GM12878 (cell line): ENCODE data around the gene KHK. TPM values are rescaled to one million over a fixed set of nuclear protein-coding genes. Genes with fewer than 3 reads are reported as not detected.

Experiments
- ATAC-seq: fragments of 200-7000 bp; cut with Tn5 transposase; 3 replicates; pipeline ENCODE4 v1.9.1; 2020; ENCODE audit warnings: mild to moderate bottlenecking, moderate library complexity
- BruUV-seq: library from RNA; stranded (reverse); fragments of 400-500 nt; replicated peaks from 2 replicates; lab custom pipeline; 2021; lab: Mats Ljungman, UMichigan
- CTCF ChIA-PET: fragments of 300-600 bp; sonication (Branson Sonifier 250); formaldehyde crosslinking; extraction: SDS; loops from one replicate; lab custom pipeline; 2021; ENCODE audit warnings: inconsistent platforms; lab: Yijun Ruan, JAX
- POLR2A ChIA-PET: fragments of 350-600 bp; formaldehyde crosslinking; extraction: SDS; loops from one replicate; lab custom pipeline; 2021; ENCODE audit warnings: inconsistent platforms; lab: Charles Lee
- RAD21 ChIA-PET: fragments of 300-600 bp; sonication (Branson Sonifier 250); formaldehyde crosslinking; loops from one replicate; lab custom pipeline; 2023; ENCODE audit warnings: antibody characterized with exemption; ENCODE audit not compliant: unreplicated experiment; lab: Charles Lee
- SMC1A ChIA-PET: fragments of 300-600 bp; sonication (Branson Sonifier 250); formaldehyde crosslinking; loops from one replicate; lab custom pipeline; 2023; ENCODE audit not compliant: unreplicated experiment, uncharacterized antibody; lab: Charles Lee
- DNase-seq: peaks from one replicate; pipeline ENCODE4 v3.0.0-alpha.2; 2011; ENCODE audit warnings: low read depth, low spot score
- FAIRE-seq: peaks from 3 replicates; lab custom pipeline; 2011; peaks lifted over from hg19 to GRCh38; lab: Jason Lieb, UNC
- H2AFZ ChIP-seq: 2 replicates; pipeline ENCODE4 v1.6.0; 2011; ENCODE audit warnings: low read depth, low read length, control low read depth; ENCODE audit not compliant: control insufficient read depth
- H3K27ac ChIP-seq: 2 replicates; pipeline ENCODE4 v1.5.1; 2011; ENCODE audit warnings: control low read depth; ENCODE audit not compliant: control insufficient read depth, insufficient read depth
- H3K27me3 ChIP-seq, 2 experiments: replicated peaks in 1 of 2; 2 replicates each; pipeline versions ENCODE4 v1.6.0 to v1.6.1; 2011; ENCODE audit warnings: low read length in 1 of 2; ENCODE audit not compliant: control insufficient read depth in 2 of 2, insufficient read depth in 2 of 2
- H3K36me3 ChIP-seq, 2 experiments: 2 replicates each; pipeline ENCODE4 v1.5.1; 2011; ENCODE audit warnings: low read length in 1 of 2; ENCODE audit not compliant: control insufficient read depth in 2 of 2, insufficient read depth in 2 of 2
- H3K4me1 ChIP-seq: 2 replicates; pipeline ENCODE4 v1.6.1; 2011; ENCODE audit warnings: mild to moderate bottlenecking, low read length, moderate library complexity, mixed read lengths; ENCODE audit not compliant: control insufficient read depth, insufficient read depth
- H3K4me2 ChIP-seq: 2 replicates; pipeline ENCODE4 v1.6.0; 2011; ENCODE audit warnings: control low read depth; ENCODE audit not compliant: control insufficient read depth, insufficient read depth
- H3K4me3 ChIP-seq: fragments of 200-600 bp; sonication (generic); 2 replicates; pipeline ENCODE4 v1.5.1; 2016
- H3K79me2 ChIP-seq: 2 replicates; pipeline ENCODE4 v1.6.0; 2011; ENCODE audit warnings: low read length; ENCODE audit not compliant: control insufficient read depth, insufficient read depth
- H3K9ac ChIP-seq: 2 replicates; pipeline ENCODE4 v1.8.0; 2011; ENCODE audit warnings: low read length, control low read depth, mixed read lengths; ENCODE audit not compliant: control insufficient read depth, insufficient read depth
- H3K9me3 ChIP-seq: replicated peaks from 3 replicates; pipeline ENCODE4 v1.5.1; 2011; ENCODE audit warnings: mild to moderate bottlenecking, low read length; ENCODE audit not compliant: control insufficient read depth, insufficient read depth
- H4K20me1 ChIP-seq: 2 replicates; pipeline ENCODE4 v1.6.0; 2011; ENCODE audit not compliant: control insufficient read depth, insufficient read depth
- BACH1 ChIP-seq: fragments of 450-650 bp; IDR thresholded peaks from 2 replicates; pipeline ENCODE4 v1.6.1; 2017; ENCODE audit warnings: mild to moderate bottlenecking, borderline replicate concordance
- BHLHE40 ChIP-seq, 2 experiments: fragments of 450-650 bp in 1 of 2; IDR thresholded peaks; 2 replicates each; pipeline ENCODE4 v1.6.1; 2011 to 2017; ENCODE audit warnings: low read depth in 2 of 2, borderline replicate concordance in 1 of 2, improper control_type of control experiment in 1 of 2, low read length in 1 of 2, mild to moderate bottlenecking in 1 of 2
- CBFB ChIP-seq: IDR thresholded peaks from 2 replicates; pipeline ENCODE4 v1.6.1; 2016; ENCODE audit warnings: antibody characterized with exemption, low read depth
- EGR1 ChIP-seq, 2 experiments: IDR thresholded peaks; 1 replicate in 1 of 2; 2 replicates in 1 of 2; pipeline ENCODE4 v1.6.1; 2011 to 2012; ENCODE audit warnings: low read depth in 2 of 2, low read length in 2 of 2, borderline replicate concordance in 1 of 2, mild to moderate bottlenecking in 1 of 2, moderate library complexity in 1 of 2
- ESRRA ChIP-seq: IDR thresholded peaks from 2 replicates; pipeline ENCODE4 v1.6.1; 2012; ENCODE audit warnings: mild to moderate bottlenecking, low read length, improper control_type of control experiment
- IRF4 ChIP-seq: IDR thresholded peaks from 2 replicates; pipeline ENCODE4 v1.6.1; 2011; ENCODE audit warnings: low read depth, low read length
- JUND ChIP-seq: IDR thresholded peaks from 2 replicates; pipeline ENCODE4 v1.6.1; 2012; ENCODE audit warnings: low read depth, mild to moderate bottlenecking, low read length, improper control_type of control experiment, moderate library complexity
- PAX5 ChIP-seq: IDR thresholded peaks from 2 replicates; pipeline ENCODE4 v1.6.1; 2011; ENCODE audit warnings: low read depth, low read length, borderline replicate concordance
- PAX8 ChIP-seq: fragments of 450-650 bp; IDR thresholded peaks from 2 replicates; pipeline ENCODE4 v1.6.1; 2017; ENCODE audit warnings: mild to moderate bottlenecking, moderate library complexity
- POU2F2 ChIP-seq: IDR thresholded peaks from 3 replicates; pipeline ENCODE4 v1.6.1; 2011; ENCODE audit warnings: low read depth, mild to moderate bottlenecking, low read length, borderline replicate concordance
- SIN3A ChIP-seq: IDR thresholded peaks from 2 replicates; pipeline ENCODE4 v1.6.1; 2012; ENCODE audit warnings: low read depth, low read length, improper control_type of control experiment
- SMC3 ChIP-seq: IDR thresholded peaks from 2 replicates; pipeline ENCODE4 v1.6.1; 2011; ENCODE audit warnings: low read length, improper control_type of control experiment, borderline replicate concordance
- STAT1 ChIP-seq: fragments of 450-650 bp; conservative IDR thresholded peaks from 2 replicates; pipeline ENCODE4 v1.6.1; 2014; ENCODE audit warnings: antibody characterized with exemption, mild to moderate bottlenecking
- WRNIP1 ChIP-seq: IDR thresholded peaks from 2 replicates; pipeline ENCODE4 v1.6.1; 2011; ENCODE audit warnings: low read depth, low read length, improper control_type of control experiment, borderline replicate concordance
- ZNF24 ChIP-seq: fragments of 450-650 bp; IDR thresholded peaks from 2 replicates; pipeline ENCODE4 v1.6.1; 2017; ENCODE audit warnings: antibody characterized with exemption, mild to moderate bottlenecking
- WGBS: methylation state at CpG from one replicate; pipeline ENCODE4 v1.1.6; 2016; ENCODE audit warnings: low lambda C conversion rate; ENCODE audit not compliant: insufficient replicate concordance, insufficient coverage; ENCODE audit errors: missing lambda C conversion rate; 5-methylcytosine and 5-hydroxymethylcytosine counted together
- in situ Hi-C: fragments of 300-500 bp; cut with MboI; formaldehyde crosslinking; loops from 9 replicates; pipeline ENCODE4 v1.14.3; 2018; ENCODE audit warnings: mixed read lengths
- intact Hi-C: fragments of 100-400 bp; cut with micrococcal nuclease; formaldehyde crosslinking; loops from one replicate; pipeline ENCODE4 v1.14.2; 2022; ENCODE audit not compliant: unreplicated experiment
- polyA plus RNA-seq, 11 experiments: library from polyadenylated mRNA; depleted of rRNA in 4 of 11; unstranded in 6 of 11; stranded (reverse) in 5 of 11; fragments of >200 nt; fragmentation: Nextera tagmentation in 4 of 11; fragmentation: Illumina TruSeq in 1 of 11; extraction: Ambion mirVana in 4 of 11; extraction: Trizol in 1 of 11; gene quantifications; 1 replicate in 1 of 11; 2 replicates in 10 of 11; pipeline versions ENCODE4 v1.2.1 to v1.2.3, GENCODE V29; 2011 to 2016; ENCODE audit warnings: inconsistent platforms in 2 of 11, missing spikeins in 2 of 11, low read depth in 1 of 11
- total RNA-seq, 4 experiments: library from RNA; depleted of rRNA in 3 of 4; stranded (reverse); fragments of >200 nt in 3 of 4; fragmentation: Illumina TruSeq in 1 of 4; extraction: Trizol in 1 of 4; gene quantifications; 2 replicates each; pipeline versions ENCODE4 v1.2.1 to v1.2.3, GENCODE V29; 2013 to 2021

KHK gene
- total and polyA plus RNA-seq, 10 of the 15 experiments (the other 5 are each of a cell fraction or from before 2014, with no cell fraction given) = 0.31 to 11.8 (median 3.9) TPM

DNA sequence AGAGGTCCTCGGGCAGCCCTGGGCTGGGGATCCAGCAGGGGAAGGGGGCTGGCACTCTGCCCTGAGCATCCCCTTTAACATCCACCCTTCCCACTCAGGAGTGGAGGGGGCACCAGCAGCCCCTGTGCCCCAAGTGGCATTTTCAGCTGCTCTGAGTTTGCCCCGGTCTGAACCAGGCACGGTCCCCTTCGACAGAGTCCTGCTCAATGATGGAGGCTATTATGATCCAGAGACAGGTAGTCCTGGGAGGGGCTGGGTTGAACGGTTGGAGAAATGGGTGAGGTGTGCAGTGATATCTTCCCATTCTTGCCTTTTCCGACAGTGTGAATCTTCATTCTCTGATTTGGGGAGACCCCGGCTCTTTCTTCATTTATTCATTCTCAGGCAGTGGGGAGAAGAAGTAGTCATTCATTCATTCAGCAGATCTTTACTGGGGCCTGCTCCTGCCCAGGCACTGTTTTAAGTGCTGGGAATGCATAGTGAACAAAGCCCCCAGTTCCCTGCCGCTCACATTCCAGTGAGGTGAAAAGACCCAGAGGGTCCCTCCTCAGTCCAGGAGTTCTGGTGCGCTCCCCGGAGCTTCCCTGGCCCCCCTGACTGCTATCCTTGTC lies 1.4 kb upstream of the KHK start:
- H3K27me3 ChIP-seq = no peaks in the 10 kb centered on the region
- WGBS = 84% methylated on average over 10 of the region's 10 CpGs
- H2AFZ ChIP-seq = peak overlapping the region; percentile 88
- RAD21 ChIA-PET = interaction anchor here (0.9 to 2.5 kb wide), 7 partner anchors 34 to 123 kb away, joined by 3 to 11 read pairs (median 5); partner anchors contain the start of gene AGBL5
- CTCF ChIA-PET = interaction anchor here (0.5 to 8.6 kb wide), 10 partner anchors 11 to 195 kb away, joined by 3 to 85 read pairs (median 4); partner anchors contain the start of gene OST4
- ATAC-seq (no peak), FAIRE-seq (no peak), DNase-seq (no peak)
- H3K4me3 ChIP-seq = peak overlapping the region; percentile 85
- POLR2A ChIA-PET = interaction anchor here (1.1 to 4.7 kb wide), 4 partner anchors 12 to 123 kb away, joined by 3 to 43 read pairs (median 8); partner anchors contain the start of genes AGBL5 and OST4
- no peaks in the 10 kb centered on the region for H3K9me3 ChIP-seq
- no TSS peak for BruUV-seq
- TF ChIP-seq ESRRA (no peak), ZNF24 (peak; percentile 80)
- intact Hi-C loops = no loop called here
- H3K79me2 ChIP-seq = no peaks in the 10 kb centered on the region
- H3K27ac ChIP-seq = peak overlapping the region; percentile 67; the same call in 1 of the 2 replicates
- in situ Hi-C loops = loop anchor here (10.0 kb wide), 1 partner anchor 120 kb away; no protein-coding TSS in a partner anchor
- SMC1A ChIA-PET = interaction anchor here (1.2 to 2.1 kb wide), 5 partner anchors 11 to 123 kb away, joined by 3 to 7 read pairs (median 6); partner anchors contain the start of gene AGBL5
- peaks cover 25% of the 10 kb centered on the region for H3K4me1 ChIP-seq
- H4K20me1 ChIP-seq = no peaks in the 10 kb centered on the region
- H3K4me2 ChIP-seq = peak overlapping the region; percentile 99
- H3K36me3 ChIP-seq = no peaks in the 10 kb centered on the region
- H3K9ac ChIP-seq = peak overlapping the region; percentile 77

DNA sequence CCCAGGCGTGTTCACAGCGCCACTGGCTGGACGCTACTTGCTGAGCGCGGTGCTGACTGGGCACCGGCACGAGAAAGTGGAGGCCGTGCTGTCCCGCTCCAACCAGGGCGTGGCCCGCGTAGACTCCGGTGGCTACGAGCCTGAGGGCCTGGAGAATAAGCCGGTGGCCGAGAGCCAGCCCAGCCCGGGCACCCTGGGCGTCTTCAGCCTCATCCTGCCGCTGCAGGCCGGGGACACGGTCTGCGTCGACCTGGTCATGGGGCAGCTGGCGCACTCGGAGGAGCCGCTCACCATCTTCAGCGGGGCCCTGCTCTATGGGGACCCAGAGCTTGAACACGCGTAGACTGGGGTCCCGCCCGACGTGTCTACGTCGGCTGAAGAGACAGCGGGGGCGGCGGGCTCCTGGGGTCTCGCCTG lies 891 bp upstream of the KHK start:
- ChIA-PET CTCF (interaction anchor here (0.5 to 8.6 kb wide), 11 partner anchors 11 to 194 kb away, joined by 3 to 85 read pairs (median 3); partner anchors contain the start of genes MAPRE3, OST4 and PRR30), RAD21 (interaction anchor here (0.5 to 2.5 kb wide), 8 partner anchors 34 to 194 kb away, joined by 3 to 11 read pairs (median 4); partner anchors contain the start of gene AGBL5), POLR2A (interaction anchor here (1.1 to 3.4 kb wide), 3 partner anchors 35 to 123 kb away, joined by 3 to 12 read pairs (median 5); partner anchors contain the start of gene AGBL5), SMC1A (interaction anchor here (1.2 to 2.1 kb wide), 5 partner anchors 11 to 124 kb away, joined by 3 to 7 read pairs (median 6); partner anchors contain the start of gene AGBL5)
- peak; percentile 45 for ATAC-seq
- peaks cover 24% of the 10 kb centered on the region for H3K4me1 ChIP-seq
- no peaks in the 10 kb centered on the region for H3K27me3 ChIP-seq
- no peak for DNase-seq
- intact Hi-C loops (loop anchor here (1.0 kb wide), 2 partner anchors 35 to 124 kb away; no protein-coding TSS in a partner anchor), in situ Hi-C loops (loop anchor here (10.0 kb wide), 1 partner anchor 121 kb away; no protein-coding TSS in a partner anchor)
- no peaks in the 10 kb centered on the region for H3K36me3 ChIP-seq
- H2AFZ ChIP-seq = peak overlapping the region; percentile 88
- H3K27ac ChIP-seq = peak overlapping the region; percentile 67
- H4K20me1 ChIP-seq = no peaks in the 10 kb centered on the region
- no TSS peak for BruUV-seq
- FAIRE-seq = no peak
- H3K9me3 ChIP-seq = no peaks in the 10 kb centered on the region
- WGBS = under 1% methylated on average over 32 of the region's 38 CpGs
- H3K4me2 ChIP-seq = peak overlapping the region; percentile 99
- peak overlapping the region; percentile 85 for H3K4me3 ChIP-seq
- H3K79me2 ChIP-seq = no peaks in the 10 kb centered on the region
- peak overlapping the region; percentile 77 for H3K9ac ChIP-seq
- no peak for TF ChIP-seq JUND
- TF ChIP-seq BACH1 = peak; percentile 14; the same call in 1 of the 2 replicates
- no peak for TF ChIP-seq POU2F2
- TF ChIP-seq EGR1 (IDR thresholded peaks at IDR 0.05; ENCODE audit: borderline replicate concordance in 1 of 2, low read depth in 2 of 2, low read length in 2 of 2) = 0 out of 3 replicates have a peak, but pooled peaks of 1 of the 2 experiments have one; percentile 8
- TF ChIP-seq PAX5 = no peak
- peak; percentile 20 to 76; a peak in 2 of 4 replicates for TF ChIP-seq BHLHE40 (IDR thresholded peaks at IDR 0.05; ENCODE audit: borderline replicate concordance in 1 of 2, low read depth in 2 of 2, low read length in 1 of 2)
- TF ChIP-seq STAT1 = no peak
- no peak for TF ChIP-seq SIN3A
- no peak for TF ChIP-seq IRF4
- TF ChIP-seq PAX8 = no peak
- no peak for TF ChIP-seq WRNIP1
- TF ChIP-seq SMC3 = 0 out of 2 replicates have a peak, but pooled peaks have one; percentile 21
- TF ChIP-seq CBFB = no peak
